Psoas muscle (tissue), 8 donors: ENCODE measurements around the gene CIART. TPM values are rescaled to one million over a fixed set of nuclear protein-coding genes. Genes with fewer than 3 reads are reported as not detected.

Experiments
- ATAC-seq, 4 donors: fragments of 200-7000 bp; cut with Tn5 transposase; one replicate each; pipeline ENCODE4 v1.9.1; 2020; ENCODE audit warnings: moderate library complexity in 3 of 4, mild to moderate bottlenecking in 2 of 4
- DNase-seq, 2 donors: peaks; one replicate each; pipeline ENCODE4 v3.0.0-alpha.2; 2020
- H3K27ac ChIP-seq: fragments of 200-600 bp; one replicate; pipeline ENCODE4 v1.8.0; 2022
- H3K27me3 ChIP-seq, 3 donors: fragments of 200-600 bp in 1 of 3; one replicate each; pipeline versions ENCODE4 v1.6.1 to v1.8.0; 2013 to 2022; ENCODE audit warnings: low read length in 2 of 3, mild to moderate bottlenecking in 2 of 3, moderate library complexity in 1 of 3; ENCODE audit not compliant: insufficient read depth in 3 of 3
- H3K36me3 ChIP-seq, 2 donors: fragments of 200-600 bp in 1 of 2; one replicate each; pipeline versions ENCODE4 v1.6.1 to v1.8.0; 2013 to 2022; ENCODE audit warnings: low read depth in 1 of 2, mild to moderate bottlenecking in 1 of 2, moderate library complexity in 1 of 2; ENCODE audit not compliant: insufficient read depth in 1 of 2
- H3K4me1 ChIP-seq: fragments of 200-600 bp; one replicate; pipeline ENCODE4 v1.8.0; 2022
- H3K4me3 ChIP-seq: fragments of 200-600 bp; one replicate; pipeline ENCODE4 v1.8.0; 2022; ENCODE audit warnings: mild to moderate bottlenecking
- H3K9me3 ChIP-seq: fragments of 200-600 bp; one replicate; pipeline ENCODE4 v1.8.0; 2022
- CTCF ChIP-seq: fragments of 200-600 bp; IDR thresholded peaks from one replicate; pipeline ENCODE4 v1.8.0; 2022; ENCODE audit warnings: antibody characterized with exemption
- WGBS, 3 donors: extraction: QIAGEN DNeasy Blood & Tissue Kit; methylation state at CpG; one replicate each; pipeline versions ENCODE4 v1.1.6 to v1.1.7; 2013; 5-methylcytosine and 5-hydroxymethylcytosine counted together
- intact Hi-C, 2 donors: fragments of 100-400 bp; cut with DNase I; formaldehyde crosslinking; loops; one replicate each; pipeline versions ENCODE4 v1.11.0 to v1.14.2; 2022
- polyA plus RNA-seq, 3 donors: library from polyadenylated mRNA; stranded (reverse); fragments of 200-250 nt; gene quantifications; one replicate each; pipeline ENCODE4 v1.2.3, GENCODE V29; 2013
- total RNA-seq, 4 donors: library from RNA; stranded (reverse); fragmentation: NEBNext Ultra II Directional in 2 of 4; extraction: Animal tissue kit (Norgen Biotek cat#: 25700) in 2 of 4; gene quantifications; one replicate each; pipeline versions ENCODE4 v1.2.1 to v1.2.4, GENCODE V29; 2021 to 2023
- donor health status: healthy with polysubstance abuse.
- donor health status: DM: no; HTN: no; CAD: no; lungs with moderate emphysema.
- donor health status: Bipolar disorder and iron deficiency.
- donor health status: healthy.
- donor health status: DM: yes; HTN: yes; CAD: no.
- donor health status: DM: no; HTN: no; CAD: no.
- donor health status: DM: no; HTN: no; CAD: no.
- donor health status: DM: yes; HTN: yes; CAD: no.

The CIART gene
- total and polyA plus RNA-seq, 7 donors, result 1.6 to 23.4 (median 11.7) TPM

GRCh38 chr1:150273311-150273710 lies 9.0 kb upstream of the CIART start:
- TF ChIP-seq CTCF, result no peak
- intact Hi-C loops, result no loop called here
- 63 to 72% (median 66%) methylated on average over 1 of the region's 1 CpG for WGBS, 3 donors

GRCh38 chr1:150280138-150280707 lies 2.1 kb upstream of the CIART start:
- Histone ChIP-seq H3K27ac (peak overlapping the region; percentile 94), H3K27me3 (no peaks in the 10 kb centered on the region), H3K4me3 (no peak overlapping the region), H3K36me3 (peaks cover 3 to 11% of the 10 kb centered on the region in 2 donors), H3K9me3 (no peaks in the 10 kb centered on the region), H3K4me1 (peaks cover 15% of the 10 kb centered on the region)
- ATAC-seq, result no peak
- intact Hi-C loops, result loop anchor here (1.0 to 5.0 kb wide), 2 partner anchors 25 to 43 kb away; partner anchors contain the start of gene ANP32E (in 1 of the 2)
- DNase-seq, result no peak
- no peak for TF ChIP-seq CTCF
- WGBS, 3 donors, result 77 to 86% (median 79%) methylated on average over 6 of the region's 6 CpGs

More at GRCh38 chr1:150273311-150273710, 9.0 kb upstream of the CIART start:
- Histone ChIP-seq H3K27ac (peak overlapping the region; percentile 43), H3K4me3 (peak overlapping the region; percentile 44), H3K36me3 (no peaks in the 10 kb centered on the region), H3K27me3 (no peaks in the 10 kb centered on the region), H3K4me1 (no peaks in the 10 kb centered on the region), H3K9me3 (no peaks in the 10 kb centered on the region)
- ATAC-seq (no peak), DNase-seq (no peak)

- peak overlapping the region; percentile 80 for H3K4me3 ChIP-seq
- WGBS, 3 donors, result 2 to 3% (median 2%) methylated on average over 15 of the region's 15 CpGs
- peak; percentile 70 to 85 for DNase-seq
- peak; percentile 77 for TF ChIP-seq CTCF
- ATAC-seq, result peak; percentile 47 to 70 (median 66)
- peak overlapping the region; percentile 94 for H3K27ac ChIP-seq
- H3K27me3 ChIP-seq, result no peaks in the 10 kb centered on the region
- intact Hi-C loops, result loop anchor here in 1 of 2 donors (1.0 to 5.0 kb wide), 2 partner anchors 26 to 44 kb away; partner anchors contain the start of gene ANP32E
- H3K4me1 ChIP-seq, result peaks cover 15% of the 10 kb centered on the region
- H3K36me3 ChIP-seq, result peaks cover 3 to 22% of the 10 kb centered on the region in 2 donors
- no peaks in the 10 kb centered on the region for H3K9me3 ChIP-seq
These were observed 1.1 kb upstream of the CIART start for GRCh38 chr1:150281221-150281757.

- Histone ChIP-seq H3K4me1 (peaks cover 15% of the 10 kb centered on the region), H3K9me3 (no peaks in the 10 kb centered on the region), H3K36me3 (peaks cover 5 to 35% of the 10 kb centered on the region in 2 donors), H3K4me3 (peak overlapping the region; percentile 80), H3K27me3 (no peaks in the 10 kb centered on the region), H3K27ac (peak overlapping the region; percentile 94)
- ATAC-seq (peak; percentile 41 to 63 (median 60)), DNase-seq (no peak)
- 2 to 4% (median 4%) methylated on average over 21 of the region's 21 CpGs for WGBS, 3 donors
- TF ChIP-seq CTCF, result no peak
- intact Hi-C loops, result loop anchor here in 1 of 2 donors (5.0 kb wide), 1 partner anchor 45 kb away; the partner anchor contains the start of gene ANP32E
These were observed 204 bp downstream of the CIART start for GRCh38 chr1:150282558-150282958.
